Activated naive CD4-positive, alpha-beta T cell treated with anti-CD3 and anti-CD28 coated beads, Interleukin-2, amount 10 ng/mL, durations not matched to agents 7 days and 5 days (primary cell): ENCODE results near the gene ZNF740.

ENCODE experiments used
- CTCF ChIA-PET: fragments of 350-600 bp; sonication (Branson Sonifier 250); formaldehyde crosslinking; loops from one replicate; lab custom pipeline; 2021; ENCODE audit warnings: antibody characterized with exemption; lab: Charles Lee
- DNase-seq: peaks from one replicate; pipeline ENCODE4 v3.0.0-alpha.2; 2020
- H3K27ac Mint-ChIP-seq: one replicate; pipeline ENCODE4 v1.8.0; 2021; ENCODE audit warnings: mild to moderate bottlenecking, moderate library complexity, mixed read lengths
- H3K27me3 Mint-ChIP-seq: one replicate; pipeline ENCODE4 v1.8.0; 2021; ENCODE audit warnings: mild to moderate bottlenecking, mixed read lengths
- H3K36me3 Mint-ChIP-seq: one replicate; pipeline ENCODE4 v1.8.0; 2021; ENCODE audit warnings: mixed read lengths
- H3K4me1 Mint-ChIP-seq: one replicate; pipeline ENCODE4 v1.8.0; 2021; ENCODE audit warnings: mixed read lengths
- H3K4me3 Mint-ChIP-seq: one replicate; pipeline ENCODE4 v1.8.0; 2021; ENCODE audit warnings: mild to moderate bottlenecking, moderate library complexity, mixed read lengths
- H3K9me3 Mint-ChIP-seq: one replicate; pipeline ENCODE4 v1.8.0; 2021; ENCODE audit warnings: mixed read lengths

ZNF740 gene

DNA sequence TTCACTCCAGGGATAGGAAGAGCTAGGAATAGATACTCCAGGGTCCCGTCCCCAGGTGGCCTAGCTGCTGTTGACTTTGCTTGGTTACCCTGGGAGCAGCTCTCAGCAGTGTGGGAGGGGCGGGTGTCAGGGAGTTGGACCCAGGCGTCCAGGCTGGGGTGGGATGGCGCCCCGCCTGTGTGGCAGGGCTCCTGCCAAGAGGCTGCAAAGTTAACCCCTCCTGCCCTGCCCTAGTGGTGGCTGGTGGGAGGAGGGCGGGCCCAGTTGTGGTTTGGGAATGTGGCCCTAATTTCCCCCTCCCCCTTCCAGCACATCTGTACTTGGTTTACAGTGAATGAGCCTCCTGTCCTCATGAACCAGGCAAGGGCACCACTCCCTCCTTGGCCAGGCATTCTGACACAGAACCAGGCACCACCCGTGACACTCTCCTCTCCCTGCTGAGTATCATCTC is 53.2 kb downstream of the ZNF740 start:
- peaks cover 54% of the 10 kb centered on the region for H3K4me1 Mint-ChIP-seq
- CTCF ChIA-PET, result interaction anchor here (1.0 to 2.0 kb wide), 3 partner anchors 13 to 74 kb away, joined by 3 to 7 read pairs (median 5); no protein-coding TSS in a partner anchor
- DNase-seq, result no peak
- no peak overlapping the region for H3K27ac Mint-ChIP-seq
- H3K9me3 Mint-ChIP-seq, result no peaks in the 10 kb centered on the region
- peaks cover 55% of the 10 kb centered on the region for H3K27me3 Mint-ChIP-seq
- no peaks in the 10 kb centered on the region for H3K36me3 Mint-ChIP-seq
- H3K4me3 Mint-ChIP-seq, result peak overlapping the region; percentile 19

DNA sequence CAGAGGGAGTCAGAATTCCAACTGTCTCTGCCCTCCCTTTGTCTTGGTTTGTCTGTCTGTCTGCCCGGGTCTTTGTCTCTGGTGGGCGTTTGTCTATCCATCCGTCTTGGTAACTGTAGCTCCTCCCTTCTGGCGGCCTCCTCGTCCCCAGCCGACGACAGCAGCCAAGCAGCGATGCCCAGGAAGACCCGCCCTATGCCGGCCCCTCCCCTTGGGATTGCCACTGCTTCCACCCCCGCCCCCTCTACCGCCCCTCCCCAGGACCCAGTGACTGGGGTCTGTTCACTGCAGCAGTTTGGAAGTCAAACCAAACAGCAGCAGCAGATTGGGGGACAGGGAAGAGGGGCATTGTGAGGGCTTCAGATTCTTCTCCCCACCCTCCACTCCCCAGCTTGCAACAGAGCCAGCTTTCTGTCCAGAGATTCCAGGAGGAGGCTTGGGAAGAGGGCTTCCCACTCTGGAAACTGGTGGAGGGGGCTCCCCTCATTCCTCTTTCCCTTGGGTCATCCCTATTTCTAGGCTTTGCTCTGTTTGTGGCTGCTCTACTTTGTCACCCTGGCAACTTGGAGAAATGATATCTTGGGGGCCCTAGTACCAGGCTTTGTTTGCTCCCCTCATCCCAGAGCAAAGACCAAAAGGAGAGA is 53.9 kb downstream of the ZNF740 start:
- Mint-ChIP-seq H3K9me3 (no peaks in the 10 kb centered on the region), H3K4me3 (no peak overlapping the region), H3K36me3 (no peaks in the 10 kb centered on the region), H3K27ac (no peak overlapping the region), H3K4me1 (peaks cover 54% of the 10 kb centered on the region), H3K27me3 (peaks cover 60% of the 10 kb centered on the region)
- DNase-seq, result no peak
- CTCF ChIA-PET, result interaction anchor here (1.4 to 2.0 kb wide), 2 partner anchors 17 to 21 kb away, joined by 7 read pairs; a partner anchor contains a TSS

DNA sequence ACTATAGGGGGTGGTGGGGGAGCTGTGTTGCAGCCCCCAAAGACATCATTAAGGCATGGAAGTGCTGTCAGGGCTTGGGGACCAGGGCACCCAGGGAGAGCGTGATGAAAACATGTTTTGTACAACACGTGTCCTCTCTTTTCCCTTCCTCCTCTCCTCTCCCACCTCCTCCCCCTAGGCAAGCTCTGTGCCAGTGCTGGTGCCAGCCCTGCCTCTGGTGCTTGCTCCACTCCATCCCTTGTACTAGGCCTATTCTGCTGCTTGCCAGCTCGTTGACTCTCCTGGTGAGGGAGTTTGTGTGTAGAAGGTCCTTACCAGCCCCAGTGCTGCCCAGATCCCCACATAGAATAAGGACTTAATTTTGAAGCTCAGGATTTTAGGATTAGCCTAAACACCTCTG is 54.6 kb downstream of the ZNF740 start:
- H3K4me3 Mint-ChIP-seq, result no peak overlapping the region
- peaks cover 54% of the 10 kb centered on the region for H3K4me1 Mint-ChIP-seq
- peaks cover 62% of the 10 kb centered on the region for H3K27me3 Mint-ChIP-seq
- CTCF ChIA-PET, result interaction anchor here (0.9 to 1.4 kb wide), 2 partner anchors 16 to 25 kb away, joined by 3 to 7 read pairs; a partner anchor contains a TSS
- no peak overlapping the region for H3K27ac Mint-ChIP-seq
- no peaks in the 10 kb centered on the region for H3K36me3 Mint-ChIP-seq
- H3K9me3 Mint-ChIP-seq, result no peaks in the 10 kb centered on the region
- no peak for DNase-seq

DNA sequence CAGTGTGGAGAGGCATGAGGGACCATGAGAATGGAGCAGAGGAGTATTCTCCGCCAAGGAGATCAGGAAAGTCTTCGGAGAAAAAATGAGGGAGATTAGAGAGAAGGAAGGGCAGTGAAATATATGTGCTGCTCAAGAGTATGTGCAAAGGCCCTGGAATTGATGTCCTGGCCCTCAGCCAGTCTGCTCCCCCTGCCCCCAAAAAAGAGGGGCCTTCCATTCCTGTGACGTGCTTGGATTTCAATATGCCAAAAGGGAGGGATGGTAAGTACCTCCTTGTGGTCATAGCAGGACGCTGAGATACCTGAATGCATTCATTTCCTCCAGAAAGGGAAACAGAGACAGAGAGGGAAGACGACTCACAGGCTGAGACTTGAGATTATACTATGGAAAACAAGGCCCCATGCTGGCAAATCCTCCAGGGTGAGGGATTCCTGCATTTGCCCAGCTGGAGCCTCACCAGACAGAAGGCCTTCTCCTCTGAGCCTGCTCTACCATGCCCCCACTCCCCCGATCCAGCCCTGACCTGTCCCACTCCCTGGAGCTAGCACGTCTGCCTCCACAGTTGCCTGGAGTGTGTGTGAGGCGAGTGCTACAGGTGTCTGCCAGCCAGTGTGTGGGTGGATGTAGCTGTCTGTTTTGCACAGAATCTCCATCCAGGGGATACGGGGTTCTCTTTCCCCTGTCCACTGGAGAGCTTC is 55.4 kb downstream of the ZNF740 start:
- Mint-ChIP-seq H3K4me3 (no peak overlapping the region), H3K4me1 (peaks cover 52% of the 10 kb centered on the region), H3K27me3 (peaks cover 60% of the 10 kb centered on the region), H3K9me3 (no peaks in the 10 kb centered on the region), H3K27ac (no peak overlapping the region), H3K36me3 (no peaks in the 10 kb centered on the region)
- CTCF ChIA-PET, result interaction anchor here (0.9 to 1.1 kb wide), 4 partner anchors 16 to 76 kb away, joined by 3 to 8 read pairs (median 4); a partner anchor contains a TSS
- no peak for DNase-seq

DNA sequence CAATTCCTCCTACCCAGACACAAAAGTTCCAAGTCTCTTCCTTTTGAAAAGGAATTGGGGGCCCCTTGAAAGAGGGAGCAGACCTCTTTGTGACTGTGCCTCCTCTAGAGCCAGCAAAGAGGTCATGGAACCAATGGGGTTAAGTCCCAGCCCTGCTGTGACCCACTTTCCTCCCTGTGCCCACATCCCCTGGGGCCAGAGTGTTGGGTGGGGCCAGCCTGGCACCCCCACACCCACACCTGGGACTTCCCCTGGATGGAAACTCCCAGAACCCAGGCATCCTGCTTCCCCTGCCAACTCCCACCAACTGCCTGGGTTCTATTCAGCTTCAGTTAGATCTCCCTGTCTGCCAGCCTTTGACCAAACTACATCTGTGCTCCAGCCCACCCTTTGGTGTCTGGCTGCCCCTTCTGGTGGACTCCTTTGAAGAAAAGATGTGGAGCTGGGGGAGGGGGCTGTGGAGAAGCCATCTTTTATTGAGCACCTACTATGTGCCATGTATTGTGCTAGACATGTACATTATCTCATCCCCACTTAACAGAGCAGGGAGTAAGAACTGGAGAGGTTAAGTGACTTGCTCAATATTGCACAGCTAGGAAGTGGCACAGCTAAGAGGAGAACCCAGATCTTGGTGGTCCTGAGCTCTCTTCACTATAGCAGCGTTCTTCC is 56.1 kb downstream of the ZNF740 start:
- no peak for DNase-seq
- no peak overlapping the region for H3K4me3 Mint-ChIP-seq
- H3K36me3 Mint-ChIP-seq, result no peaks in the 10 kb centered on the region
- no peak overlapping the region for H3K27ac Mint-ChIP-seq
- no peaks in the 10 kb centered on the region for H3K9me3 Mint-ChIP-seq
- H3K27me3 Mint-ChIP-seq, result peaks cover 60% of the 10 kb centered on the region
- peaks cover 49% of the 10 kb centered on the region for H3K4me1 Mint-ChIP-seq
- CTCF ChIA-PET, result interaction anchor here (1.0 to 1.9 kb wide), 6 partner anchors 15 to 77 kb away, joined by 3 to 8 read pairs (median 6); partner anchors contain the start of gene ESPL1

DNA sequence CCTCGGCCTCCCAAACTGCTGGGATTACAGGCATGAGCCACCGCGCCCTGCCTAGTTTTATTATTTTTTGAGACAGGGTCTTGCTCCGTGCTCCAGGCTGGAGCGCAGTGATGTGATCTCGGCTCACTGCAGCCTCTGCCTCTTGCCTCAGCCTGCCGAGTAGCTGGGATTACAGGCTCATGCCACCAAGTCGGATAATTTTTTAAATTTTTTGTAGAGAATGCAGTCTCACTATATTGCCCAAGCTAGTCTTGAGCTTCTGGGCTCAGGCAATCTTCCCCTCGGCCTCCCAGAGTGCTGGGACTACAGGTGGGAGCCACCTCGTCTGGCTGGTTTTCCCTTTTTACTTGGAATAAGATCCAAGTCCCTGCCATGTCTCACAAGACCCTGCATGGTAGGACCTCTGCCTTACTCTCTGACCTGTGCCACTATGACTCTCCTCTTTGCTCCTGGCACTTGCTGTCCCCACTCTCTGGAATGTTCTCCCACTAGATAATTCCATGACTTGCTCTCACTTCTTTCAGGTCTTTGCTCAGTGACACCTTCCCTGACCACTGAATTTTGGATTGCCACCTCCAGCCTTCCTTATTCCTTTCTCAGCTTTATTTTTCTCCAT is 59.2 kb downstream of the ZNF740 start:
- Mint-ChIP-seq H3K9me3 (no peaks in the 10 kb centered on the region), H3K4me3 (no peak overlapping the region), H3K27ac (no peak overlapping the region), H3K4me1 (peaks cover 34% of the 10 kb centered on the region), H3K36me3 (no peaks in the 10 kb centered on the region), H3K27me3 (peaks cover 68% of the 10 kb centered on the region)
- CTCF ChIA-PET, result interaction anchor here (0.6 kb wide), 1 partner anchor 29 kb away, joined by 3 read pairs; no protein-coding TSS in a partner anchor
- DNase-seq, result no peak

DNA sequence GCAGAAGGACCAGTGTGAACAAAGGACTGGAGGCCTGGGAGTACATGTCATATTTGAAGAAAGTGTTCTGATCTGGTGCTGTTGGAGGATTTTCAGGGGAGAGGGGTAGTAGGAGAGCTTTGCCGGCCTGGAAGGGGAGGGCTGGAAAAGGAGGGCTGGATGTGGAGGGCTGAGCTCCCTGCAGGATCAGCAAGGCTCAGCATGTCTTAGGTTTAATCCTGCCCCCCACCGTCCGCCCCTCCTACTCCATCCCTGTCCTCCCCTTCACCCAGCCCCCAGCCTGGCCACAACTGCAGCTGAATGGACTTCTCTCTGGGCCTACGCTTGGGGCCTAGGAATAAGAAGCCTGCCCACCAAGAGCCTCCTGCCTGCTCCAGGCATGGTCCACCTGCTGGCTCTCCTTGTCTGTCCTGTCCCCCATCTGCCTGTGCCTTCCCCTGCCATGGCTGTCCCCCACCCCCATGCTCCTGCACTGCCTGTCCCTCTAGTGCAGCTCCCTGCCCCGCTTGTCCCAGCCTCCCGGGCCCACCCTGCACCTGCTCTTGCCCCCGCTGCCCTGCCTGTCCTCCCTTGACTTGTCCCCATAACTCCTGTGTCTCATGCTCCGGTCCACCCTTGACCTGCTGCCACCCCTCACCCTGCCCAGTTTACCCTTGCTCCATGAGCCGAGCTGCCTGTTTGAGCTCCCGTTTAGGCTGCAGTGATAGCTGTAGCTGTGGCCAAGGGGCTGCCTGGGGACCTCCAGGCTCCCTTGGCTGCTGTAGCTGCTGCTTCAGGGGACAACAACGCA is 61.3 kb downstream of the ZNF740 start:
- Mint-ChIP-seq H3K4me3 (no peak overlapping the region), H3K4me1 (peaks cover 17% of the 10 kb centered on the region), H3K36me3 (no peaks in the 10 kb centered on the region), H3K27me3 (peaks cover 65% of the 10 kb centered on the region), H3K9me3 (no peaks in the 10 kb centered on the region), H3K27ac (no peak overlapping the region)
- DNase-seq, result no peak
- CTCF ChIA-PET, result interaction anchor here (1.4 to 2.1 kb wide), 5 partner anchors 9 to 82 kb away, joined by 4 to 7 read pairs (median 5); no protein-coding TSS in a partner anchor

DNA sequence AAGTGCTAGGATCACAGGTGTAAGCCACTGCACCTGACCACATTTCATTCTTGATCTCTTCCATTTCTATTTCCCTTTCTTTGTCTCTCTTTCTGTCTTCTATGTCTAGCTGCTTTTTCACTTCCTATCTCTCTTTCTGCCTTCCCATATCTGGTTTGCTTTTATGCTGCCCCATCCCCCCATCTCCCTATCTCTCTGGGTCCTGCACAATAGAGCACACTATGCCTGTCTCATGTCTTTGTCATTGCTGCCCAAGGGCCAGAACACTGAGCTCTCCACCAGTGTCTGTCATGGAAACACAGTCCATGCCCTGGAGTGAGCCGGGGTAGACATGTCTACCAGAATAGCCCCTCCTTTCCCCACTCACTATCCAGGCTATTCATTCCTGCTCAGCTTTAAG is 63.8 kb downstream of the ZNF740 start:
- H3K4me1 Mint-ChIP-seq, result peaks cover 9% of the 10 kb centered on the region
- no peaks in the 10 kb centered on the region for H3K9me3 Mint-ChIP-seq
- CTCF ChIA-PET, result interaction anchor here (0.7 to 1.2 kb wide), 3 partner anchors 24 to 35 kb away, joined by 3 to 5 read pairs (median 3); partner anchors contain the start of gene ESPL1
- no peaks in the 10 kb centered on the region for H3K36me3 Mint-ChIP-seq
- H3K27me3 Mint-ChIP-seq, result peaks cover 61% of the 10 kb centered on the region
- no peak overlapping the region for H3K4me3 Mint-ChIP-seq
- H3K27ac Mint-ChIP-seq, result no peak overlapping the region
- DNase-seq, result no peak
